Testis (tissue), 2 donors: ENCODE data around the gene KIF9.

Experiments
- POLR2A ChIP-seq: fragments of 450-650 bp; IDR thresholded peaks from one replicate; pipeline ENCODE4 v1.6.1; 2017; ENCODE audit warnings: antibody characterized with exemption, mild to moderate bottlenecking, moderate library complexity
- TF ChIP-seq, protein P1 (sequence below), 3 experiments: fragments of 450-650 bp in 2 of 3; fragments of 200-600 bp in 1 of 3; sonication (generic) in 1 of 3; IDR thresholded peaks; one replicate each; pipeline ENCODE4 v1.5.1; 2016 to 2019; ENCODE audit warnings: antibody characterized with exemption in 3 of 3, mild to moderate bottlenecking in 2 of 3, moderate library complexity in 1 of 3

DNA sequence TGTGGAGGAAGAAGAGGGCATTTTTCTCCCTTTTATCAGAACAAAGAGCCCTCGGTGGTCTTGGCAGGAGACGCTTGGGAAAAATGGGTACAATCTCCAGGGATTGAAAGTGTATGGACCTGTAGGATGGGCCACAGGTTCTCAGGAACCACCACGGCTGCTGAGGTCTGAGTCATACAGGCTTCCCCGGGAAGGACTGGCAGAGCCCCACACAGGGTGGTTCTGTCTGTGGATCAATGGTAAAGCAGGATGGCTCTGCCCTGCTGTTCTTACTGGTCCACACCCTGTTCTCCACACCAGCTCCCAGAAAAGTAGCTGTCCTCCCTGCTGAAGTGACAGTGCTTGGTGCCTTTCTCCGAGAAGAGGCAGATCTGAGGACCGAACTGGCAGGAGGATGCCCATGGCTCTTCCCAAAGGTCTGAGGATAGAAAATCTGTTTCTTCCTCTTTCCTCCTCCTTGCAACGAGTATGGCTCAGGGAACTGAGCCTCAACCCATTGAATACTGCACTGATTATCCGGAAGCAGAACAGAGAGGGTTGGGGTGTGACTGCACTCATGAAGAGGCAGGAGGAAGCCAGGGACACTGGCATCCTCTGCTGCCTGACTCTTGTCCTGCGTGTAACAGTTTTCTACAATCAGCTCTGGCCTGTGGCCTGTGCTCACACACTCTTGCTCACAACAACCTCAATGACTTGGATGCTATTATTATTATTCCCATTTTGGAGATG lies 39.0 kb downstream of the KIF9 start:
- TF ChIP-seq, protein P1, sequence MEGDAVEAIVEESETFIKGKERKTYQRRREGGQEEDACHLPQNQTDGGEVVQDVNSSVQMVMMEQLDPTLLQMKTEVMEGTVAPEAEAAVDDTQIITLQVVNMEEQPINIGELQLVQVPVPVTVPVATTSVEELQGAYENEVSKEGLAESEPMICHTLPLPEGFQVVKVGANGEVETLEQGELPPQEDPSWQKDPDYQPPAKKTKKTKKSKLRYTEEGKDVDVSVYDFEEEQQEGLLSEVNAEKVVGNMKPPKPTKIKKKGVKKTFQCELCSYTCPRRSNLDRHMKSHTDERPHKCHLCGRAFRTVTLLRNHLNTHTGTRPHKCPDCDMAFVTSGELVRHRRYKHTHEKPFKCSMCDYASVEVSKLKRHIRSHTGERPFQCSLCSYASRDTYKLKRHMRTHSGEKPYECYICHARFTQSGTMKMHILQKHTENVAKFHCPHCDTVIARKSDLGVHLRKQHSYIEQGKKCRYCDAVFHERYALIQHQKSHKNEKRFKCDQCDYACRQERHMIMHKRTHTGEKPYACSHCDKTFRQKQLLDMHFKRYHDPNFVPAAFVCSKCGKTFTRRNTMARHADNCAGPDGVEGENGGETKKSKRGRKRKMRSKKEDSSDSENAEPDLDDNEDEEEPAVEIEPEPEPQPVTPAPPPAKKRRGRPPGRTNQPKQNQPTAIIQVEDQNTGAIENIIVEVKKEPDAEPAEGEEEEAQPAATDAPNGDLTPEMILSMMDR (IDR thresholded peaks at IDR 0.05): no peak
- no peak for TF ChIP-seq POLR2A
